GM21526 (cell line): Measurements from ENCODE around the gene MXD1.
"Not testable (repeated sequence)": the region's sequence is repeated elsewhere in the genome, so short reads cannot be mapped to it uniquely, and the experiment has no call there.

ENCODE experiments used
- ATAC-seq: cut with Tn5 transposase; IDR thresholded peaks from one replicate; pipeline ENCODE4 v1.9.1; 2021; ENCODE audit warnings: moderate library complexity; ENCODE audit not compliant: unreplicated experiment, low FRiP score

The MXD1 gene

GRCh38 chr2:69914950-69915945 is at the start of gene MXD1:
TSS of gene MXD1 (plus strand) at chr2:69915109. CDS start at chr2:69915331, 222 bp downstream.
- ATAC-seq = peak; percentile 1

GRCh38 chr2:69888451-69888850 is 26.5 kb upstream of the MXD1 start:
- ATAC-seq = no peak

GRCh38 chr2:69889302-69889701 is 25.6 kb upstream of the MXD1 start:
- no peak for ATAC-seq

GRCh38 chr2:69890881-69891280 is 24.0 kb upstream of the MXD1 start:
- ATAC-seq = no peak

GRCh38 chr2:69892838-69893424 is 22.0 kb upstream of the MXD1 start:
- ATAC-seq = not testable (repeated sequence)

- ATAC-seq = no peak
These were observed 21.0 kb upstream of the MXD1 start, which contains the start of gene SNRNP27 for GRCh38 chr2:69893684-69894551. TSS of gene SNRNP27 (plus strand) at chr2:69893956. CDS start at chr2:69893985, 29 bp downstream.

- ATAC-seq = not testable (repeated sequence)
These were observed 20.2 kb upstream of the MXD1 start for GRCh38 chr2:69894737-69895136.

GRCh38 chr2:69902213-69902922 is 12.5 kb upstream of the MXD1 start:
- ATAC-seq = peak; percentile 43

- no peak for ATAC-seq
These were observed 7.7 kb upstream of the MXD1 start for GRCh38 chr2:69907216-69907615.

- ATAC-seq = no peak
These were observed 2.8 kb upstream of the MXD1 start for GRCh38 chr2:69911985-69912563.

- ATAC-seq = peak; percentile 81
These were observed 552 bp upstream of the MXD1 start for GRCh38 chr2:69914164-69914949.

- ATAC-seq = no peak
These were observed 1.2 kb downstream of the MXD1 start for GRCh38 chr2:69916106-69916505.

- no peak for ATAC-seq
These were observed 2.9 kb downstream of the MXD1 start for GRCh38 chr2:69917852-69918251.

- ATAC-seq = no peak
These were observed 3.5 kb downstream of the MXD1 start for GRCh38 chr2:69918401-69918800.

- ATAC-seq = no peak
These were observed 8.2 kb downstream of the MXD1 start for GRCh38 chr2:69923116-69923515.

GRCh38 chr2:69926849-69927515 is 12.1 kb downstream of the MXD1 start:
- no peak for ATAC-seq

GRCh38 chr2:69931832-69932595 is 17.1 kb downstream of the MXD1 start:
- ATAC-seq = no peak

- no peak for ATAC-seq
These were observed 17.6 kb downstream of the MXD1 start for GRCh38 chr2:69932596-69932922.
